CD4-positive, alpha-beta T cell treated with Interleukin-4 for 1 hour (primary cell): ENCODE measurements around the gene GPX5.

Experiments
- DNase-seq, 2 donors: peaks; one replicate each; pipeline ENCODE4 v3.0.0-alpha.2; 2020 to 2022

The GPX5 gene

DNA sequence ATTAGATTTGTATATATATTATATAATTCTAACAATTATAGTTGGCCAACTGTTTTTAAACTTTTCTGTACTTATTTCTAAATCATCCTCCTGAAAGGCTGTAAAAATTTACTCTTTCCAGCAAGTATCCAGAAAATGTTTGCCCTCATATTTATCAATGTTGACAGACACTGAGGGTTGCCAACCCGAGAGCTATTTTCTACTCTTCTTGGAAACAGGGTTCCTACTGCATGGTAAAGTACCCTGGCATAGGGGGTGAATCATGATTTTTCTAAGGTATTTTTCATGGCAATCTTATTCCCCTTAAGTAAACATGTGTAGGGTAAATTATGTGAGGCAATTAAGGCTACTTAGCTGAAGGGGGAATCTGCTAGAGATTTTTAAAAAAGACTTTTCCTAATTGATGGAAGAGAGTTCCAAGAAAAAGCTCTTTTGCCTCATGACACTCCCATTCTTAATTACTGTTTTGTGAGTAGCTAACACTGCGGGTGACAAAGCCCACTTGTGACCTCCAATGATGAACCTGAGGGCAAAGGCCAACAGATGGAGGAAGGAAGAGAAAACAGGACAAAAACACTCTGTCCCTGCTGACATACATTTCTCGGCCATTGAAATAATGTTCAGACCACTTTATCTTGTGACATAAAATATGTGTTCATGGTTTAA is 37.9 kb downstream of the GPX5 start:
- DNase-seq: no peak

GRCh38 chr6:28565823-28566526 is 40.3 kb downstream of the GPX5 start:
- DNase-seq: no peak

DNA sequence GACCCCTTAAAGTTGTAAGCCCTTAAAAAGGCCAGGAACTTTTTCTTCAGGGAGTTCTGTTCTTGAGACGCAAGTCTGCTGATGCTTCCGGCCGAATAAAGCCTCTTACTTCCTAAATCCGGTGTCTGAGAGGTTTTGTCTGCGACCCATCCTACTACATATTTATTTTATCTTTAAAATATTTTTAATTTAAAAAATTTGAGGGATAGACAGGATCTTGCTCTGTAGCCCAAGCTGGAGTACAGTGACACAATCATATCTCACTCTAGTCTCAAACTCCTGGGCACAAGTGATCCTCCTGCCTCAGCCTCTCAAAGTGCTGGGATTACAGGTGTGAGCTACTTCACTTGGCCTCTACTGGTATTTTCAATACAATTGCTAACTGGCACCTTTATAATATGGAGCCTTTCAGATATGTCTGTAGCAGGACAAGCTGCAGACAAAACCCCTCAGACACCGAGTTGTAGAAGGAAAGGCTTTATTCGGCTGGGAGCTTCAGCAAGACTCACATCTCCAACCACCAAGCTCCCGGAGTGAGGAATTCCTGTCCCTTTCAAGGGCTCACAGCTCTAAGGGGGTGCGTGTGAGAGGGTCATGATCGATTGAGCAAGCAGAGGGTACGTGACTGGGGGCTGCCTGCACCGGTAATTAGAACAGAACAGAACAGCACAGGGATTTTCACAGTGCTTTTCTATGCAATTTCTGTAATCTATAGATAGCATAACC is 41.0 kb downstream of the GPX5 start:
- DNase-seq: no peak

DNA sequence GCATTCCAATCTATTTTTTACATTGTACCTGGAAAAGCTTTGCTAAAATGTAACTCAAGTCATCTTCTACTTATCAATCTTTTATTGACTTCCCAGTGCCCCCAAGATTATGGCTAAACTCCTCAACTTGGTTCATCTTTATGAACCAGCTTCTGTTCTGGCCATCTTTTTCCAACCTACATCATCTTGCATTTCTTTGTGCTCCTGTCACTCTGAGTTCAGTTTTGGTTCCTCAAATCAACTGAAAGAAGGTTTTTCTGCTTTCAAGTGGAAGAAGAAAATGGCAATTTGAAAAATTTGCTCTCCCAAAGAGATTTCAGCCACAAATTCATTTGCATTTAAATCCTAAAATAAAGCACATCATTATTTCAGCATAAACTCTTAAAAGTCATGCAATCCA is 41.8 kb downstream of the GPX5 start:
- DNase-seq: no peak

DNA sequence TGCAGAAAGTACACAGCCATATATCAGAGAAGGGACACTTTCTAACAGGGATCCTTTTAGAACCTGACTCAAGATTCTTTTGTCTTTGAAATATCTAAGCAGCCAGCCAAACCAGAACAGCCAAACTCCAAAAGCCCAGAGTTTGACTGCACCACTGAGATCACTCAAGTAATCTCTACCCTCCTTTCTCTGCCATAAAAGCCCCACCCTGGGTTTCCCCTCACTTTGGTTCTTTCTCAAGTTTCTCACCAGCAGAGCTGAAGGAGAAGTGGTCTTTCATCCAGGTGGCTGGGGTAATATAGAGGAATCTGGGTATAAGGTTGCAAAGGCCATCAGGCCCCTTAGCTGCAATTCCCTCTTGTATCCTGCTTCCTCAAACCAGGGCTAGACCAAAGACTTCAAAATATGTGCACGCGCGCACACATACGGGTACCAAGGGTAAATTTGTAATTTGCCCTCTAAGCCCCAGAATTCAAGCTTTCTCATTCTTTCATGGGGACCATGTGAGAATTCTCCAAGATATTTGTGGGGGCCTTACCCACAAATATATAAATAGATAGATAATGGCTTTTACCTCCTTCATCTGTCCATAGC is 42.9 kb downstream of the GPX5 start:
- no peak for DNase-seq

- no peak for DNase-seq
Observed at GRCh38 chr6:28569748-28570147, 44.1 kb downstream of the GPX5 start.

GRCh38 chr6:28580475-28580874 is 54.8 kb downstream of the GPX5 start:
- peak in 1 of 2 donors; percentile 15 for DNase-seq

DNA sequence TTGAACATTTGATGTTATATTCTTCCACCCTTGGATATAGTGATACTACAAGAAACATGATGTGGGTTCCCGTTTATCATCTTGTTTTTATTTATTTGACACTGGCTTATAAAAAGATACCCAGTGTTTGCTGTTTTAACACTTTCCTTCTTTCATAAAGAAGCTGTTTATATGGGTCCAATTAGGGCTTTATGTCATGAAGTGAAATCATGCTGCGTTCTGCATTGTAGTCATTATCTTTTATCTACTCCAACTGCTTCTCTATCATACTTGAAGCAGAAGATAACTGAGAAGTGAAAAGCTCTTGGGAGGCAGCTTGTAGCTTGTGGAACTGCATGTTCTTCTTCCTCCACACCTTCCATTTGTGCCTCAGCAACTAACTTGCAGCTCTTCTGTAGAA is 57.8 kb downstream of the GPX5 start:
- no peak for DNase-seq
